Measurements from ENCODE around the gene AQP10.

GRCh38 chr1:154348429-154349076 lies 27.7 kb downstream of the AQP10 start:
- TF ChIP-seq CTCF (IDR thresholded peaks at IDR 0.05) (no peak), EP300 (IDR thresholded peaks at IDR 0.05) (no peak), POLR2A (IDR thresholded peaks at IDR 0.05) (no peak), POLR2AphosphoS5 (IDR thresholded peaks at IDR 0.05) (no peak)

Data from suprapubic skin (tissue), 4 donors.